GM12873 (cell line): ENCODE measurements around the gene RFXAP.

Experiments used
- CTCF ChIP-seq: IDR thresholded peaks from 2 replicates; pipeline ENCODE4 v1.5.1; 2012; ENCODE audit warnings: low read depth, mild to moderate bottlenecking, moderate library complexity, low read length, control low read depth; ENCODE audit not compliant: insufficient read depth; ENCODE audit errors: missing control alignments

Gene RFXAP

GRCh38 chr13:36837354-36838092 is 18.5 kb downstream of the RFXAP start:
- TF ChIP-seq CTCF, result no peak

GRCh38 chr13:36839281-36839680 is 20.3 kb downstream of the RFXAP start:
- TF ChIP-seq CTCF, result no peak

GRCh38 chr13:36839981-36840380 is 21.0 kb downstream of the RFXAP start:
- TF ChIP-seq CTCF, result no peak

DNA sequence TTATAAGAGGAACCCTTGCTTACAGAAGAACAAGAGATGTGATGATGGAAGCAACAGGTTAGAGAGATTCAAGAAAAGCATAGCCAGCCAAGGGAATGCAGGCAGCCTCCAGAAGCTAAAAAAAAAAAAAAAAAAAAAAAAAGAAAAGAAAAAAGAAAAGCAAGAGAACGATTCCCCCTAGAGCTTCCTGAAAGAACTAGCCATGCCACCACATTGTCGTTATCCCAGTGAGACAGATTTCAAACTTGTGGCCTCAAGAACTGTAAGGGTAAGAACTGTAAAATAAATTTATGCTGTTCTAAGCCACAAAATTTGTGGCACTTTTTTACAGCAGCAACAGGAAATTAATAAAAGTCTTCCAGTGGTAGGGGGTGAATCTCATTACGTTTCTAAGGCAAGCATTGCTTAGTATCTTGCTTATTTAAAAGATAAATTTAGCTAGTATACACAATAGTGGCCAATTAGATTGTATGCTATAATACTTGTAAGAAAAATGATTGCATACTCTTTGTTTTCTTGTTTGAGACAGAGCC is 21.8 kb downstream of the RFXAP start:
- TF ChIP-seq CTCF, result no peak

- no peak for TF ChIP-seq CTCF
These were observed 22.4 kb downstream of the RFXAP start for GRCh38 chr13:36841391-36841790.

DNA sequence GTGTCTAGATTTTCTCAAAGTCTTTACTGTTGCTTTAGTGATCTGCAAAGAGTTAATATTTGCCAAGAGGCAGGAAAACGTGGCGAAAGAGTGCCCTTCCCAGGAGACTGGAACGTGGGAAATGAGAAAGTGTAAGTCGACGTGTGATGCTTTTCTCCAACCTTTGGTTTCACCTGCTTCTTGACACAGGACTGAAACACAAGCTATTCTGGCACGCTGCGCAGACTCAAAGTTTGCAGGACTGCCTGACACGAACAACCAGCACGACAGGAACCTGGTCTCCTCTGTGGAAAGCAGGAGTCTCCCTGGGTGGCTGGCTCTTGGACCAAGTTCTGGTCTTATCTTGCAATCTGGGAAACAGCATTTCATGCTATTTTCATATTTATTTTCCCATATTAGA is 28.6 kb downstream of the RFXAP start:
- no peak for TF ChIP-seq CTCF

- TF ChIP-seq CTCF, result peak; percentile 60
These were observed 29.4 kb downstream of the RFXAP start for GRCh38 chr13:36848199-36848982.
